Liver (tissue), 9 donors: ENCODE results near the gene SNAPC3. TPM values are rescaled to one million over a fixed set of nuclear protein-coding genes. Genes with fewer than 3 reads are reported as not detected.

Experiments used
- DNase-seq: peaks from one replicate; pipeline ENCODE4 v3.0.0-alpha.2; 2017; ENCODE audit warnings: low spot score
- H3K27ac ChIP-seq, 2 donors: one replicate each; pipeline ENCODE4 v1.7.0; 2013; ENCODE audit warnings: inconsistent platforms in 2 of 2, low read length in 2 of 2, control low read depth in 1 of 2, low read depth in 1 of 2, mild to moderate bottlenecking in 1 of 2
- H3K27me3 ChIP-seq, 4 donors: one replicate each; pipeline versions ENCODE4 v1.6.1 to v1.7.0; 2013; ENCODE audit warnings: low read length in 3 of 4, inconsistent platforms in 1 of 4, mild to moderate bottlenecking in 1 of 4, moderate library complexity in 1 of 4; ENCODE audit not compliant: control insufficient read depth in 4 of 4, insufficient read depth in 4 of 4
- H3K36me3 ChIP-seq, 4 donors: one replicate each; pipeline versions ENCODE4 v1.6.1 to v1.7.0; 2013; ENCODE audit warnings: low read length in 3 of 4, mild to moderate bottlenecking in 3 of 4, low read depth in 1 of 4, moderate library complexity in 1 of 4; ENCODE audit not compliant: control insufficient read depth in 4 of 4, insufficient read depth in 3 of 4
- H3K4me1 ChIP-seq, 4 donors: one replicate each; pipeline versions ENCODE4 v1.6.1 to v1.7.0; 2013; ENCODE audit warnings: low read length in 3 of 4, mild to moderate bottlenecking in 3 of 4, moderate library complexity in 1 of 4; ENCODE audit not compliant: control insufficient read depth in 4 of 4, insufficient read depth in 4 of 4
- H3K4me3 ChIP-seq, 3 donors: one replicate each; pipeline versions ENCODE4 v1.6.1 to v1.7.0; 2013; ENCODE audit warnings: low read length in 3 of 3, control low read depth in 1 of 3, low read depth in 1 of 3, mild to moderate bottlenecking in 1 of 3
- H3K9ac ChIP-seq, 2 donors: one replicate each; pipeline ENCODE4 v1.7.0; 2013; ENCODE audit warnings: low read length in 2 of 2, mild to moderate bottlenecking in 2 of 2, moderate library complexity in 2 of 2, control low read depth in 1 of 2, low read depth in 1 of 2
- H3K9me3 ChIP-seq, 4 donors: one replicate each; pipeline versions ENCODE4 v1.6.1 to v1.7.0; 2013; ENCODE audit warnings: low read length in 3 of 4; ENCODE audit not compliant: control insufficient read depth in 4 of 4
- EGR1 ChIP-seq, 2 donors: IDR thresholded peaks; 2 replicates each; pipeline ENCODE4 v1.6.1; 2016 to 2018; ENCODE audit warnings: antibody characterized with exemption in 2 of 2, low read depth in 2 of 2
- FOXA1 ChIP-seq: IDR thresholded peaks from 2 replicates; pipeline ENCODE4 v1.6.1; 2016; ENCODE audit warnings: antibody characterized with exemption
- FOXA2 ChIP-seq: IDR thresholded peaks from 2 replicates; pipeline ENCODE4 v1.6.1; 2016; ENCODE audit warnings: antibody characterized with exemption
- GABPA ChIP-seq, 2 donors: IDR thresholded peaks in 1 of 2; conservative IDR thresholded peaks in 1 of 2; 2 replicates each; pipeline ENCODE4 v1.6.1; 2016; ENCODE audit warnings: antibody characterized with exemption in 2 of 2, mild to moderate bottlenecking in 1 of 2, moderate library complexity in 1 of 2
- HNF4A ChIP-seq, 2 donors: conservative IDR thresholded peaks; 2 replicates each; pipeline ENCODE4 v1.6.1; 2016; ENCODE audit warnings: antibody characterized with exemption in 2 of 2, mild to moderate bottlenecking in 2 of 2
- HNF4G ChIP-seq: IDR thresholded peaks from 2 replicates; pipeline ENCODE4 v1.6.1; 2016; ENCODE audit warnings: antibody characterized with exemption
- JUND ChIP-seq, 2 donors: IDR thresholded peaks; 2 replicates each; pipeline ENCODE4 v1.6.1; 2016; ENCODE audit warnings: antibody characterized with exemption in 2 of 2
- NR2F2 ChIP-seq: IDR thresholded peaks from 2 replicates; pipeline ENCODE4 v1.6.1; 2016; ENCODE audit warnings: antibody characterized with exemption
- RAD21 ChIP-seq, 2 donors: IDR thresholded peaks; 2 replicates each; pipeline ENCODE4 v1.6.1; 2016; ENCODE audit warnings: antibody characterized with exemption in 2 of 2, mild to moderate bottlenecking in 2 of 2
- RXRA ChIP-seq, 2 donors: IDR thresholded peaks; 2 replicates each; pipeline ENCODE4 v1.6.1; 2017 to 2018; ENCODE audit warnings: antibody characterized with exemption in 2 of 2, mild to moderate bottlenecking in 1 of 2
- SP1 ChIP-seq: IDR thresholded peaks from 2 replicates; pipeline ENCODE4 v1.6.1; 2018; ENCODE audit warnings: antibody characterized with exemption, mild to moderate bottlenecking
- TAF1 ChIP-seq: conservative IDR thresholded peaks from 2 replicates; pipeline ENCODE4 v1.6.1; 2016; ENCODE audit warnings: antibody characterized with exemption, mild to moderate bottlenecking
- YY1 ChIP-seq: IDR thresholded peaks from 2 replicates; pipeline ENCODE4 v1.6.1; 2016; ENCODE audit warnings: antibody characterized with exemption, mild to moderate bottlenecking
- WGBS: extraction: QIAGEN DNeasy Blood & Tissue Kit; methylation state at CpG from one replicate; pipeline ENCODE4 v1.1.7; 2013; 5-methylcytosine and 5-hydroxymethylcytosine counted together
- polyA plus RNA-seq, 2 donors: library from polyadenylated mRNA; stranded (reverse) in 1 of 2; unstranded in 1 of 2; fragments of 200-250 nt in 1 of 2; fragments of >200 nt in 1 of 2; fragmentation: Nextera tagmentation in 1 of 2; extraction: Ambion mirVana in 1 of 2; gene quantifications; one replicate each; pipeline versions ENCODE4 v1.2.1 to v1.2.3, GENCODE V29; 2013 to 2015
- total RNA-seq, 2 donors: library from RNA; depleted of rRNA; stranded (reverse); fragments of >200 nt; gene quantifications; one replicate each; pipeline ENCODE4 v1.2.3, GENCODE V29; 2014
- TF ChIP-seq, protein P1 (sequence below): IDR thresholded peaks from 2 replicates; pipeline ENCODE4 v1.6.1; 2016; ENCODE audit warnings: antibody characterized with exemption
- TF ChIP-seq, protein P2 (sequence below): IDR thresholded peaks from 2 replicates; pipeline ENCODE4 v1.6.1; 2016; ENCODE audit warnings: antibody characterized with exemption, mild to moderate bottlenecking
- TF ChIP-seq, protein P3 (sequence below): IDR thresholded peaks from 2 replicates; pipeline ENCODE4 v1.6.1; 2016; ENCODE audit warnings: antibody characterized with exemption
- TF ChIP-seq, protein P4 (sequence below): fragments of 150-350 bp; IDR thresholded peaks from 2 replicates; pipeline ENCODE4 v1.5.1; 2017; ENCODE audit warnings: improper control_type of control experiment, low read depth, low read length; ENCODE audit not compliant: missing input control
- TF ChIP-seq, protein P5 (sequence below): IDR thresholded peaks from 2 replicates; pipeline ENCODE4 v1.6.1; 2016; ENCODE audit warnings: antibody characterized with exemption
- donor health status: healthy.
- donor health status: healthy.
- donor health status: healthy.
- donor health status: healthy.
- donor health status: healthy.

The SNAPC3 gene
- total and polyA plus RNA-seq, 4 donors, result 7.4 to 19.6 (median 13.5) TPM

DNA sequence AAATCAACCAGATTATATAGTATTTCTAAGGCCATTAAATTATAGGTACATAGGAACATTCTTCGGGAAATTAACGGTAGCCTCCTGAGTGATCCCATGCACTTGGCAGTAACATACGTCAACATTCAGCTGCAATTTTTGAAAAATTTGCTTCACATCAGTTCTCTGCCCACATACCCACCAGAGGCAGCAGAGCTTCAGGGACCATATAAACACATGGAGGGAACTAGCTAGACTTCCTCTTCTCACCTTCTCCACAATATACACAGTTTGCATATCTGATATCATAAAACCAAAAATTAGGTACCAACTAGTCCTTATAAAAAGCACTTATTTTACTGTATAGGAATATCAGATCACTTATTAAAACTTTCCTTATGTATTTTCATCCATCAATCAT is 83.2 kb downstream of the SNAPC3 start:
- Histone ChIP-seq H3K27me3 (no peaks in the 10 kb centered on the region), H3K9me3 (no peaks in the 10 kb centered on the region), H3K36me3 (peaks cover 5 to 19% (median 6%) of the 10 kb centered on the region in 4 donors), H3K27ac (no peak overlapping the region), H3K4me3 (no peak overlapping the region), H3K4me1 (peaks cover 0 to 7% (median 4%) of the 10 kb centered on the region in 4 donors), H3K9ac (no peak overlapping the region)
- WGBS, result 95% methylated on average over 3 of the region's 3 CpGs
- DNase-seq, result no peak
- TF ChIP-seq FOXA1 (no peak), FOXA2 (no peak), YY1 (no peak), NR2F2 (no peak), SP1 (no peak), HNF4G (no peak)
- TF ChIP-seq, protein P1, sequence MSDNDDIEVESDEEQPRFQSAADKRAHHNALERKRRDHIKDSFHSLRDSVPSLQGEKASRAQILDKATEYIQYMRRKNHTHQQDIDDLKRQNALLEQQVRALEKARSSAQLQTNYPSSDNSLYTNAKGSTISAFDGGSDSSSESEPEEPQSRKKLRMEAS, result no peak
- TF ChIP-seq, protein P2, sequence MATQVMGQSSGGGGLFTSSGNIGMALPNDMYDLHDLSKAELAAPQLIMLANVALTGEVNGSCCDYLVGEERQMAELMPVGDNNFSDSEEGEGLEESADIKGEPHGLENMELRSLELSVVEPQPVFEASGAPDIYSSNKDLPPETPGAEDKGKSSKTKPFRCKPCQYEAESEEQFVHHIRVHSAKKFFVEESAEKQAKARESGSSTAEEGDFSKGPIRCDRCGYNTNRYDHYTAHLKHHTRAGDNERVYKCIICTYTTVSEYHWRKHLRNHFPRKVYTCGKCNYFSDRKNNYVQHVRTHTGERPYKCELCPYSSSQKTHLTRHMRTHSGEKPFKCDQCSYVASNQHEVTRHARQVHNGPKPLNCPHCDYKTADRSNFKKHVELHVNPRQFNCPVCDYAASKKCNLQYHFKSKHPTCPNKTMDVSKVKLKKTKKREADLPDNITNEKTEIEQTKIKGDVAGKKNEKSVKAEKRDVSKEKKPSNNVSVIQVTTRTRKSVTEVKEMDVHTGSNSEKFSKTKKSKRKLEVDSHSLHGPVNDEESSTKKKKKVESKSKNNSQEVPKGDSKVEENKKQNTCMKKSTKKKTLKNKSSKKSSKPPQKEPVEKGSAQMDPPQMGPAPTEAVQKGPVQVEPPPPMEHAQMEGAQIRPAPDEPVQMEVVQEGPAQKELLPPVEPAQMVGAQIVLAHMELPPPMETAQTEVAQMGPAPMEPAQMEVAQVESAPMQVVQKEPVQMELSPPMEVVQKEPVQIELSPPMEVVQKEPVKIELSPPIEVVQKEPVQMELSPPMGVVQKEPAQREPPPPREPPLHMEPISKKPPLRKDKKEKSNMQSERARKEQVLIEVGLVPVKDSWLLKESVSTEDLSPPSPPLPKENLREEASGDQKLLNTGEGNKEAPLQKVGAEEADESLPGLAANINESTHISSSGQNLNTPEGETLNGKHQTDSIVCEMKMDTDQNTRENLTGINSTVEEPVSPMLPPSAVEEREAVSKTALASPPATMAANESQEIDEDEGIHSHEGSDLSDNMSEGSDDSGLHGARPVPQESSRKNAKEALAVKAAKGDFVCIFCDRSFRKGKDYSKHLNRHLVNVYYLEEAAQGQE, result no peak
- TF ChIP-seq, protein P3, sequence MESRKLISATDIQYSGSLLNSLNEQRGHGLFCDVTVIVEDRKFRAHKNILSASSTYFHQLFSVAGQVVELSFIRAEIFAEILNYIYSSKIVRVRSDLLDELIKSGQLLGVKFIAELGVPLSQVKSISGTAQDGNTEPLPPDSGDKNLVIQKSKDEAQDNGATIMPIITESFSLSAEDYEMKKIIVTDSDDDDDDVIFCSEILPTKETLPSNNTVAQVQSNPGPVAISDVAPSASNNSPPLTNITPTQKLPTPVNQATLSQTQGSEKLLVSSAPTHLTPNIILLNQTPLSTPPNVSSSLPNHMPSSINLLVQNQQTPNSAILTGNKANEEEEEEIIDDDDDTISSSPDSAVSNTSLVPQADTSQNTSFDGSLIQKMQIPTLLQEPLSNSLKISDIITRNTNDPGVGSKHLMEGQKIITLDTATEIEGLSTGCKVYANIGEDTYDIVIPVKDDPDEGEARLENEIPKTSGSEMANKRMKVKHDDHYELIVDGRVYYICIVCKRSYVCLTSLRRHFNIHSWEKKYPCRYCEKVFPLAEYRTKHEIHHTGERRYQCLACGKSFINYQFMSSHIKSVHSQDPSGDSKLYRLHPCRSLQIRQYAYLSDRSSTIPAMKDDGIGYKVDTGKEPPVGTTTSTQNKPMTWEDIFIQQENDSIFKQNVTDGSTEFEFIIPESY, result no peak
- TF ChIP-seq, protein P4, sequence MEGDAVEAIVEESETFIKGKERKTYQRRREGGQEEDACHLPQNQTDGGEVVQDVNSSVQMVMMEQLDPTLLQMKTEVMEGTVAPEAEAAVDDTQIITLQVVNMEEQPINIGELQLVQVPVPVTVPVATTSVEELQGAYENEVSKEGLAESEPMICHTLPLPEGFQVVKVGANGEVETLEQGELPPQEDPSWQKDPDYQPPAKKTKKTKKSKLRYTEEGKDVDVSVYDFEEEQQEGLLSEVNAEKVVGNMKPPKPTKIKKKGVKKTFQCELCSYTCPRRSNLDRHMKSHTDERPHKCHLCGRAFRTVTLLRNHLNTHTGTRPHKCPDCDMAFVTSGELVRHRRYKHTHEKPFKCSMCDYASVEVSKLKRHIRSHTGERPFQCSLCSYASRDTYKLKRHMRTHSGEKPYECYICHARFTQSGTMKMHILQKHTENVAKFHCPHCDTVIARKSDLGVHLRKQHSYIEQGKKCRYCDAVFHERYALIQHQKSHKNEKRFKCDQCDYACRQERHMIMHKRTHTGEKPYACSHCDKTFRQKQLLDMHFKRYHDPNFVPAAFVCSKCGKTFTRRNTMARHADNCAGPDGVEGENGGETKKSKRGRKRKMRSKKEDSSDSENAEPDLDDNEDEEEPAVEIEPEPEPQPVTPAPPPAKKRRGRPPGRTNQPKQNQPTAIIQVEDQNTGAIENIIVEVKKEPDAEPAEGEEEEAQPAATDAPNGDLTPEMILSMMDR, result no peak

DNA sequence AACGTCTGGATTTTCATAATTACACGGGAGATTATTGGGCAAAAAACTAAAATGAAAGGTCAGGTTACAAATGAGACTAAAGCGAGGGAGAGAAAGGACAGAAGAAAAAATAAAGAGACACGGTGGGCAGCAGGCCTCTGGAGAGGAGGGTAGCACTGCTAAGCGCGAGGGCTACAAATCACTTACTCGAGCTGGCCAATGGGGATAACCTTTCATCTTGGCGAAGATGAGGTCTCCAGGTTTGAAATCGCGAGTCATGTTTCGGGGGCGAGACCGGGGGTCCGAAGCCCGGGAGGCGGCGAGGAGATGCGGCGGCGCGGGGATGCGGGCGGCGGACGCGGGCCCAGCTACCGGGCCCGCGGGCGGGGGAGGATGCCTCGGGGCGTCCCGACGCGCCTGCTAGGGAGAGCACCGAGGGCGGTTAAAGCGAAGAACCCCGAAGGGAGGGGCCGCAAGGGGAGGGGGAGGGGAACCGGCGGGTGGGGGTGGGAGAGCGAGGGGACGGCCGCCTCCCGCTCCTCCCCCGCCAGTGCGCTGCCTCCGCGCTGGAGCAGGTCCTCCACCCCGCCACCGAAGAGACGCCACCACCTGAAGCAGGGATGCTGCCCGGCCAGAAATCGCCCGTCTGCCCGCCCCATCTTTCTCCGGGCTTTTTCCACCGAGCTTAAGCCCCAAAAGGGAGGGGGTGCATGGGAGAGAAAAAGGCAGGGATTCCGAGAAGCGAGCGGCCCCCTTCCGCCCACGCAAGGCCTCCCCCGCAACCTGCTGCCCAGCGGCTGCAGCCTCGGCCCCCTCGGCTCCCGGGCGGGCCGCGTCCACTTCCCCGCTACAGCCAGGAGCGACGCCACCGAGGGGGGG is 87.5 kb downstream of the SNAPC3 start:
- peak; percentile 63 for DNase-seq
- Histone ChIP-seq H3K4me3 (peak overlapping the region; percentile 76 to 100 (median 94)), H3K36me3 (peaks cover 0 to 13% (median 5%) of the 10 kb centered on the region in 4 donors), H3K9me3 (no peaks in the 10 kb centered on the region), H3K4me1 (peaks cover 2 to 11% (median 8%) of the 10 kb centered on the region in 4 donors), H3K27me3 (no peaks in the 10 kb centered on the region), H3K9ac (peak overlapping the region; percentile 8 to 79), H3K27ac (peak overlapping the region; percentile 67 to 80)
- 3% methylated on average over 76 of the region's 76 CpGs for WGBS
- TF ChIP-seq FOXA2 (no peak), RXRA (IDR thresholded peaks at IDR 0.05) (no peak), JUND (IDR thresholded peaks at IDR 0.05) (no peak), TAF1 (no peak), GABPA (IDR thresholded peaks at IDR 0.05 in 1 of 2, conservative IDR thresholded peaks at IDR 0.05 in 1 of 2) (no peak), HNF4G (no peak), EGR1 (IDR thresholded peaks at IDR 0.05; ENCODE audit: low read depth in 2 of 2) (no peak), SP1 (no peak), RAD21 (IDR thresholded peaks at IDR 0.05) (no peak), NR2F2 (no peak), FOXA1 (no peak), HNF4A (conservative IDR thresholded peaks at IDR 0.05) (no peak), YY1 (no peak)
- TF ChIP-seq, protein P3, result no peak
- TF ChIP-seq, protein P5, sequence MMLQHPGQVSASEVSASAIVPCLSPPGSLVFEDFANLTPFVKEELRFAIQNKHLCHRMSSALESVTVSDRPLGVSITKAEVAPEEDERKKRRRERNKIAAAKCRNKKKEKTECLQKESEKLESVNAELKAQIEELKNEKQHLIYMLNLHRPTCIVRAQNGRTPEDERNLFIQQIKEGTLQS, result no peak
- TF ChIP-seq, protein P4, result no peak
